Measurements from ENCODE around the gene NDUFAF7.
"Not testable (repeated sequence)": the region's sequence is repeated elsewhere in the genome, so short reads cannot be mapped to it uniquely, and the experiment has no call there.

NDUFAF7 gene

GRCh38 chr2:37215250-37215649 is 16.2 kb upstream of the NDUFAF7 start:
- peak; percentile 68 for DNase-seq

- no peak for DNase-seq
These were observed 12.4 kb upstream of the NDUFAF7 start for GRCh38 chr2:37219046-37219445.

- no peak for DNase-seq
These were observed 8.3 kb upstream of the NDUFAF7 start for GRCh38 chr2:37223131-37223530.

- no peak for DNase-seq
These were observed 7.4 kb upstream of the NDUFAF7 start for GRCh38 chr2:37224063-37224462.

DNA sequence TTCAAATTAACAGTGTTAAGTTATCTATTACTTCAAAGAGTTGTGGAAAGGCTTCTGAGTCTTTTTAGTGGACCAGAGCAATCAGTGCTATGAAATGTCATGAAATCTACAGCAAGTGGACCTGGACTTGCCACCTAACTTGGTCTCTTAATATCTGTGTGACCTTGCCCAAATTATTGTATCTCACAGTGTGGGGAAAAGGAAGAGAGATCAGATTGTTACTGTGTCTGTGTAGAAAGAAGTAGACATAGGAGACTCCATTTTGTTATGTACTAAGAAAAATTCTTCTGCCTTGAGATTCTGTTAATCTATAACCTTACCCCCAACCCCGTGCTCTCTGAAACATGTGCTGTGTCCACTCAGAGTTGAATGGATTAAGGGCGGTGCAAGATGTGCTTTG is 6.3 kb upstream of the NDUFAF7 start:
- not testable (repeated sequence) for DNase-seq

GRCh38 chr2:37226863-37227262 is 4.6 kb upstream of the NDUFAF7 start:
- DNase-seq, result no peak

- no peak for DNase-seq
These were observed 2.7 kb upstream of the NDUFAF7 start for GRCh38 chr2:37228788-37229187.

GRCh38 chr2:37230581-37230980 is 877 bp upstream of the NDUFAF7 start:
- peak; percentile 34 for DNase-seq

DNA sequence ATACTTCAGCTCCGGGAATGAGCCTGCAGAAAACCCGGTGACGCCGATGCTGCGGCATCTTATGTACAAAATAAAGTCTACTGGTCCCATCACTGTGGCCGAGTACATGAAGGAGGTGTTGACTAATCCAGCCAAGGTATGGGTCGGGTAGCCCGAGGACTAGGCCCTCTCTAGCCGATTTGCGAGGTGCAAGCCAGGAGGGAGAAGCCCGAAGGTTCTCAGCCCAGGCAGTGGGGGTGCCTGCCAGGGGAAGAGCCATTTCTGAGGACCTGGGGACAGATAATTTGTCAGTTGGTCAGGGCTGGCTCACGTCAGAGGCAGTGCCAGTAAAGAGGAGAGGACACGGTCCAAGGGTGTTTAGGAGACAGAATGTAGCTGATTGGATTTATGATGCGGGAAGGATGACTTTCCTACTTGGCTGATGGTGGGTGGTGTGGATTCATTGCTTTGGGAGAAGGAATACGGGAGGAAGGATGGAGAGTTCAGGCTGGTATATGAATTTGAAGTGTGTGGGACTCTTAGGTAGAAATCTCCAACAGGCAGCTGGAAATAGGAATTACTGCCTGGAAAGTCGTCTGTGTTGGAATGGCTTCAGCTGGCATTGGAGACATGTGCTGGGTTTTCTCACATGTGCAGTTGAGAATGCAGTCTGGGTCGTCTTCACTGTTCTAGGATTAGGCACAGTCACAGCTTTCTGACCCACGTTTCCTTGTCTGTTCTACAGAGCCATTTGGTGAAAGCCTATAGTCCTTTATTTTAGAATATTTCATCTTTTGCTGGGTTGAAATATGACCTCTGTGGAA is 874 bp downstream of the NDUFAF7 start:
- DNase-seq, result peak; percentile 65

DNA sequence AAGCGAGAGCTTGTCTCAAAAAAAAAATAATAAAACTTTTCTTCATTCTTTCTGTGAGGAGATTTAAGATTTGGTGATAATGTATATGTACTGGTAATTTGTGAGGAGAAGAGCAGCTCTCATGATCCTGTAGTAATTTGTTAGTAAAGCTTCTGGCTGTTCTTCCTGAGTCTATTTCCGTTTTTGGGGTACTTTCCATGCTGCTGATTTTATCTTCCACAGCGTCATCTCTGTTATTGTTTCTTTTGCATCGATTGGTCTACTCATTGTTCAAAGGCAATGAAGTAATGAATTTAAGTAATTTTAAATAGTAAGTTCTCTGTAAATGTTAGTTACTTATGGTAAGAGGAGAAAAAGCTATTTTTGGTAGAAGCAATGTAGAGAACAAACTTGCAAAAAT is 12.0 kb downstream of the NDUFAF7 start:
- no peak for DNase-seq

DNA sequence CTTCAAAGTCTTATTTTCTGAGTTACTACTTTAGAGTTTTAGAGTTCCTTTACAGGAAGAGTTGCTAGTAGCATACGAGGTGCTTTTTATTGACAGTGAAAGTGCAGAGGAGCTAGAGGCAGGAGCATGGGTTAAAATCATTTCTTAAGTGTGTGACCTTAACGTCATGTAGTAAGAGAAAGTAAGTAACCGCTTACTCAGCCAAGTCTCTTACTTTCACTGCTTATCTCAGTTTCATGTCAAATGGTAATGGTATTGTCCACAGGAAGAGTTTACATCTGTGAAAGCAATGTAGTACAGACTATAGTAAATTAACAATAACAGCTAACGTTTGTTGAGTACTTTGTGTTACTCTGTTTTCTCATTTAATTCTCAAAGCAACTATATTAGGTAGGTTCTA is 12.6 kb downstream of the NDUFAF7 start:
- no peak for DNase-seq

- DNase-seq, result no peak
These were observed 13.3 kb downstream of the NDUFAF7 start for GRCh38 chr2:37244755-37245154.

DNA sequence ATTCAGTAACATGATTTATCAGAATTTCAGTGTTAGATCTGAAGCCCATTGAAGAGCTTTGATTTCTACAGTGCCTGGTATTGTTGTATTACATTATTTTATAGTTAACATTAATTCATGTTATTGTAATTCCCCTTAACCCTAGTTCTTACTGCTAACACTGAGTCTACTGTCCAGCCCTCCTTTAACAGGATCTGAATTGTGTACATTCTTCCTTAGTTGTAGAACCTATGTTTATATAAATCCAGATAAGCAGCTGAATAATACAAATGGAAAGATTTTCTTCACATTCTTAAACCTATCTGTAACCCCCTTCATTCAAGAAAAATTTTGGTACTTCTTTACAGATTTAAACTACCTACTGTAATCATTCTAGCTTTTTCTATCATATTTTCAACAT is 14.7 kb downstream of the NDUFAF7 start:
- DNase-seq, result no peak

DNA sequence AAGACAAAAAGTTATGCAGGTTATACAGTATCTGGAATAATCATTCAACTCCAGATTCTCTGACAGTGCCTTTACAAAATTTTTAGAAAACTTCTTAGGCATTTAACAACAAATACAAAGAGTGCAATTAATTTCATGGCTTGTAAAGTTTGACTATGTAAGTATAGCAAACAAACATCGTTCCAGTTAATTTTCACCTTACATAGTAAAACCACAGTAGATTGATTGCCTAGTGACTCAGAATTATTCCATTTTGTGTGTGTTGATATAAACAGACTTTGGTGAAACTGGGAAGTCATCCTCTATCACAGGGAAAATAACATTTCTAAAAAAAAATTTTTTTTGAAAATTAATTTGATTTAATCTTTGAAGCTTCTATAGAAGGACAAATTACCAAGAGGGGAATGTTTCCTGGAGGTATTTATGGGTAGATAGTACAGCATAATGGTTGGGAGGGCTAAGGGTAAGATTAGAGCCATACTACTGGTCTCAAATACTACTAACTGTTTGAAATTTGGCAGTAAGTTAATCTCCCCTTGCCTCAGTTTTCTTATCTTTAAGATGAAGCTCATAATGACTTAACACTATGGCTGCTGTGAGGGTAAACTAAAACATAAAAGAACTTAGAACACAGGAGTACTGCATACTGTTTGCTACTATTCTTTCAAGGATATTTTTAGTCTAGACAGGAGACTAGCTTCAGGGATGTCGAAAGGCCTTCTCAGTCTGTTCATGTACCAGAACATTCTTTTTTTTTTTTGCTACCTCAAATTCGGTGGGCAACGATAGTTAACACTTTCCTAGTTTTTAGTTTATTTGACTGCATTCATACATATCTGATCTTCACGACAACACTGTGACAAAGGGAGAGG is 19.6 kb downstream of the NDUFAF7 start:
- DNase-seq, result peak; percentile 67

DNA sequence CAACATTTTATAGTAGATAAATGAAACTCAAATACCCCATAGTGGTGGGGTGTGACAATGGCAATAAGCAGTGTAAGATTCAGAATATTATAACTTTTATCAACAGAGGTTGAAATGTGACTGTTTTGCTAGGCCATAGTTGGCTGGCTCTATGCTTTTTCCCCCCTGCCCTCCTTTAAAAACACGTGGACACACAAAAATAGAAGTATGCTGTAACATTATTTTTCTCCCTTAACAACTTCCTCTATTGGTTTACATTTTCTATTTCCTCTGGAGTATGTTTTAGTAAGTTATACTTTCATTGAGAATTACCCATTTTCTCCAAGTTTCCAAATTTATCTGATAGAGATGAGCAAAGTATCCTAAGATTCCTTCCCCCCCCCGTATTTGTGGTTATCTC is 31.1 kb downstream of the NDUFAF7 start:
- DNase-seq, result no peak

- DNase-seq, result no peak
These were observed 32.4 kb downstream of the NDUFAF7 start for GRCh38 chr2:37263839-37264238.

DNA sequence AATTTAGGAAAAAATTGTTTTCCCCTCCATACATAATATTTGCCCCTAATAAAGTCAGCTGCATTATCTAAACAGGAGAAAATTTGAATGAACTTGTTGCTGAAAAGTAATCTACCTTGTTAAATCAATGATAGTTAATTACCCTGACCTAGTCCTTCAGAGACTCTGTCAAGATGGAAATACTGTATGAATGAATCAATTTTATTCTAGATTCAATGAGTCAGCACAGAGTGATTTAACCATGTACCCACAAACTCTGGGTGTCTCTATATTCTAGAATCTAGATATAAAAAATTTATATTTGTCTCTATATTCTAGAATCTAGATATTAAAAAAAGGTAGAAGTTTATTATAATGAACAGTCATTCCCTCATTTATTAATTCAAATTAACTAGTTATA is 36.2 kb downstream of the NDUFAF7 start:
- no peak for DNase-seq

DNA sequence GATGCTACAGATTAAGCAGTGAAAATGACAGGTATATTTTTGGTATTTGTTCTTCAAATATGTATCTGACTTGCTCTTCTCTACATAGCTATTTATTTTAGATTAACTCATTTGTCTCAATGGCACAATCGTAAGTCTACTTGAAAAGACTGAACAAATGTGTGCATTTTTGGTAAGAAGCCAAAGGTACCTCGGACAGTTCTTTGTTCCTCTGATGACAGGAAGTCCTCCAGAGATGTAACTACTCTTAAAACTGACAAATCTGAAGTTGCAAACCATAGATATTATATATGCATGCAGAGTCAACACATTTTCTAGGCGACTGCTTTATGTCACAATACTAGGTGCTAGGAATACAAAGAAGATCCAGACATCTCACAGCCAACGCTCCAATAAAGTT is 36.7 kb downstream of the NDUFAF7 start:
- no peak for DNase-seq

DNA sequence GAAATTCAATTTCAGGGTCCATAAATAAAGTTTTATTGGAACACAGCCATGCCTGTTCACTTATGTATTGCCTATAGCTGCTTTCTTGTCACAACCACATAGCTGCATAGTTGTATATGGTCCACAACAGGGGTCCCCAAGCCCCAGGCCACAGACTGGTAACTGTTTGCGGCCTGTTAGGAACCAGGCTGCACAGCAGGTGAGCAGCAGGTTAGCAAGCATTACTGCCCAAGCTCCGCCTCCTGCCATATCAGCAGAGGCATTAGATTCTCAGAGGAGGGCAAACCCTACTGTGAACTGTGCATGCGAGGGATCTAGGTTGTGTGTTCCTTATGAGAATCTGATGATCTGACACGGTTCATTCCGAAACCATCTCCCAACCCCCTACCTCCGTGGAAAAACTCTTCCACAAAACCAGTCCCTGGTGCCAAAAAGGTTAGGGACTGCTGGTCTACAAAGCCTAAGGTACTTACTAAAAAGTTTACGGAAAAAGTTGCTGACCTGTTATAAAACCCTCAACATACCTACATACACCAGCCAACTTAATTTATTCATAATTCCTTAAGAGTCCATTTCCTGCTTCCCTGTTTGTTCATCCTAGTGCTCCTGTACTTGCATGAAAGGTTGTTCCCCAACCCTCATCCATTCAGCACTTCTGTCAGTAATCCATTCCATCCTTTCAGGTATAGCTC is 40.1 kb downstream of the NDUFAF7 start:
- DNase-seq, result no peak

DNA sequence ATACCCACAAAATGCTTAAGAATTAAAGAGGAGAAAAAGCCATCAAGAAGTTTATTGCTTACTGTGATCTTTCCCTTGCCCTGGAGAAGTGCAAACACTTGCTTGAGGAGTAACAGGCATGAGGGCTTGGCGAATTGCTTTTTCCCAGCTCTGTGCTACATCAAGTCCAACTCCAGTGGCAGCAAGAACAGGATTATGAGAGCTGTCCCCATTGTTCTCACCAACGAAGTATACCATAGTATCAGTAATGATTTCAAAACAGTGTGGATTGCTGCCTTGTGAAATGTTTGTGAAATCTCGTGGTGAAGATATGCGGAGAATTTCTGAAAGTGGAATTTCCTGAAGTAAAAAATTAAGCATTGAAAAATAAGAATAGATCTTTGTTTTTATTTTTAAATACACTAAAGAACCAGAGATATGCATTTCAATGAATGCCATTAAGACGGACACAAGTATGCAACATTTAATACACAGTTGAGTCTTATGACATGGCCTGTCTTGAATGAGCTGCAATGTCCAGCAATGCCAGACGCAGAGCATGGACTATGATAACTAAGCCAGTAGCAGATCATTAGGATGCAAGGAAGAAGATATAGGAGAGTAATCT is 43.0 kb downstream of the NDUFAF7 start:
- no peak for DNase-seq

GRCh38 chr2:37276291-37276690 is 44.8 kb downstream of the NDUFAF7 start:
- DNase-seq, result no peak

DNA sequence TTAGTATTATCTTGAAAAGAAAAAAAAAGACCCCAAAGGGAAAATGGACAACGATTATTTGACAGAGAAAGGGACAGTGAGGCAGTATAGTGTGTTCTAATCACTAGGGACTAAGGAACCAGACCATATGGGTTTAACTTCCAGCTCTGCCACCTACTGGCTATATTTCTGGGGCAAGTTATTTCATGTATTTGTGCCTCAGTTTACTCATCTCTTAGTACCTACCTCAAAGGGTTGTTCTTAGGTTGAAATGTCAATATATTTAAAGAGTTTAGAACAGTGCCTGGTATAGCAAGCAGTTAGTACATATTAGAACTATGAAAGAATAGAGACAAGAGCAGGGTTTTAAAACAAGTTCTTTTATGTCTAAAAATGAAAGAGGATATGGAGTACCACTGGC is 50.5 kb downstream of the NDUFAF7 start:
- DNase-seq, result peak; percentile 15

DNA sequence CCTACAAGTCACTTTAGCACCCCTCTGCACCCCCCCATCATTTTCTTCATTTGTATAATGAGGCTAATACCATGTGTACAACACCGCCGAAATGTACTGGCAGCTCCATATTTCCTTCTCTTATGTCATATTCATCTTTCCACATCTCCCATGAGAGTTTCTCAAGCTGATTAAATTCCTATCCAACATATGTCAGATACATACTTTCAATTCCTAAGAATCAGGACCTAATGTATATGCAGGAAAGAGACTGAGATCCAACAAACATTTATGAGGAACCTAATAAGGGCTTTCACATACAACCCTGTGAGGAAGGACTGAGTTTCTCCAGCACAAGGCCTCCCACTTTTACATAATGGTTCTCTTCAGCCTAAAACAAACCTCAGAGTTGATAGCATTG is 51.3 kb downstream of the NDUFAF7 start:
- DNase-seq, result no peak
